K562 (cell line): ENCODE measurements around the gene RPS23. TPM values are rescaled to one million over a fixed set of nuclear protein-coding genes. Genes with fewer than 3 reads are reported as not detected.

Experiments
- ATAC-seq: fragments of 200-7000 bp; cut with Tn5 transposase; 3 replicates; pipeline ENCODE4 v1.9.1; 2020; ENCODE audit warnings: moderate library complexity
- BruUV-seq: library from RNA; stranded (reverse); fragments of 400-500 nt; replicated peaks from 2 replicates; lab custom pipeline; 2021; lab: Mats Ljungman, UMichigan
- CTCF ChIA-PET: fragments of 300-600 bp; formaldehyde crosslinking; extraction: SDS; loops from one replicate; lab custom pipeline; 2021; ENCODE audit warnings: low intra/inter-chr PET ratio; lab: Yijun Ruan, JAX
- POLR2A ChIA-PET: fragments of 300-600, 350-650 bp; sonication (Branson Sonifier 250); formaldehyde crosslinking; extraction: SDS; loops from one replicate; lab custom pipeline; 2021; ENCODE audit warnings: antibody characterized with exemption, inconsistent platforms; lab: Yijun Ruan, JAX
- DNase-seq, 4 experiments: peaks; one replicate each; pipeline versions ENCODE4 v3.0.0 to v3.0.0-alpha.2; 2011 to 2018; ENCODE audit warnings: low spot score in 3 of 4, mixed read lengths in 3 of 4; ENCODE audit errors: extremely low read depth in 1 of 4
- FAIRE-seq: peaks from 2 replicates; lab custom pipeline; 2011; peaks lifted over from hg19 to GRCh38; lab: Jason Lieb, UNC
- H2AFZ ChIP-seq: 2 replicates; pipeline ENCODE4 v1.6.0; 2011; ENCODE audit warnings: low read depth, low read length, control low read depth, inconsistent platforms
- H3K27ac ChIP-seq: fragments of 200-600 bp; 3 replicates; pipeline ENCODE4 v1.8.0; 2011; ENCODE audit warnings: low read depth, mild to moderate bottlenecking, control low read depth, inconsistent platforms, low read length, moderate library complexity, mixed read lengths; ENCODE audit errors: extremely low read depth
- H3K27me3 ChIP-seq, 2 experiments: fragments of 300-600 bp in 1 of 2; 2 replicates in 1 of 2; 3 replicates in 1 of 2; pipeline versions ENCODE4 v1.6.0 to v1.8.0; 2011; ENCODE audit warnings: inconsistent platforms in 2 of 2, low read length in 2 of 2, mild to moderate bottlenecking in 1 of 2, mixed read lengths in 1 of 2, moderate library complexity in 1 of 2; ENCODE audit not compliant: control insufficient read depth in 2 of 2, insufficient read depth in 2 of 2
- H3K36me3 ChIP-seq: fragments of 300-600 bp; 3 replicates; pipeline ENCODE4 v1.8.0; 2011; ENCODE audit warnings: mild to moderate bottlenecking, low read length, inconsistent platforms; ENCODE audit not compliant: control insufficient read depth, insufficient read depth
- H3K4me1 ChIP-seq, 2 experiments: fragments of 200-600 bp in 1 of 2; replicated peaks in 1 of 2; 2 replicates in 1 of 2; 3 replicates in 1 of 2; pipeline versions ENCODE4 v1.5.1 to v1.8.0; 2011; ENCODE audit warnings: inconsistent platforms in 2 of 2, low read length in 2 of 2, mild to moderate bottlenecking in 1 of 2, mixed read lengths in 1 of 2, moderate library complexity in 1 of 2; ENCODE audit not compliant: control insufficient read depth in 2 of 2, insufficient read depth in 2 of 2
- H3K4me2 ChIP-seq: 2 replicates; pipeline ENCODE4 v1.6.1; 2011; ENCODE audit warnings: low read length, control low read depth, inconsistent platforms, mixed read lengths; ENCODE audit not compliant: insufficient read depth
- H3K4me3 ChIP-seq: fragments of 200-600 bp; sonication (generic), shearing (Covaris generic); 2 replicates; pipeline ENCODE4 v1.5.1; 2016; ENCODE audit warnings: control low read depth, inconsistent platforms
- H3K79me2 ChIP-seq: fragments of 200-600 bp; 3 replicates; pipeline ENCODE4 v1.8.0; 2011; ENCODE audit warnings: low read length, inconsistent platforms; ENCODE audit not compliant: control insufficient read depth, insufficient read depth
- H3K9ac ChIP-seq, 2 experiments: 2 replicates each; pipeline versions ENCODE4 v1.6.0 to v1.6.1; 2011; ENCODE audit warnings: low read depth in 2 of 2, low read length in 2 of 2, control low read depth in 1 of 2, inconsistent platforms in 1 of 2, mild to moderate bottlenecking in 1 of 2, mixed read lengths in 1 of 2; ENCODE audit not compliant: insufficient read depth in 1 of 2
- H3K9me1 ChIP-seq: one replicate; pipeline ENCODE4 v1.6.0; 2011; ENCODE audit warnings: inconsistent platforms, mild to moderate bottlenecking, low read length, moderate library complexity; ENCODE audit not compliant: control insufficient read depth, insufficient read depth
- H3K9me3 ChIP-seq: replicated peaks from 2 replicates; pipeline ENCODE4 v1.5.1; 2011; ENCODE audit warnings: low read depth, low read length, inconsistent platforms; ENCODE audit not compliant: control insufficient read depth, insufficient read depth
- H4K20me1 ChIP-seq: replicated peaks from 2 replicates; pipeline ENCODE4 v1.6.1; 2011; ENCODE audit warnings: low read length, inconsistent platforms, mixed read lengths; ENCODE audit not compliant: control insufficient read depth, insufficient read depth
- ARNT ChIP-seq, 2 experiments: fragments of 450-650 bp; IDR thresholded peaks; 2 replicates each; pipeline ENCODE4 v1.6.1; 2016; ENCODE audit warnings: mild to moderate bottlenecking in 1 of 2
- HDAC3 ChIP-seq: fragments of 450-650 bp; IDR thresholded peaks from 2 replicates; pipeline ENCODE4 v1.6.1; 2018; ENCODE audit warnings: borderline replicate concordance, mild to moderate bottlenecking, moderate library complexity; ENCODE audit not compliant: partially characterized antibody
- MYNN ChIP-seq, 2 experiments: sonication (generic); formaldehyde crosslinking in 1 of 2; IDR thresholded peaks; 2 replicates each; pipeline versions ENCODE4 v1.5.0 to v1.6.1; 2016 to 2020; ENCODE audit warnings: antibody characterized with exemption in 1 of 2, missing genetic modification reagents in 1 of 2
- POLR2AphosphoS2 ChIP-seq: IDR thresholded peaks from 2 replicates; pipeline ENCODE4 v1.6.1; 2012; ENCODE audit warnings: low read length, improper control_type of control experiment
- ZKSCAN1 ChIP-seq: fragments of 150-350 bp; IDR thresholded peaks from 2 replicates; pipeline ENCODE4 v1.6.1; 2016; ENCODE audit warnings: low read depth, low read length
- WGBS: fragments of 100-300 bp; shearing (Covaris generic); methylation state at CpG from one replicate; pipeline ENCODE4 v1.1.6; 2016; ENCODE audit warnings: low coverage, mixed read lengths; ENCODE audit not compliant: insufficient coverage; ENCODE audit errors: missing lambda C conversion rate; 5-methylcytosine and 5-hydroxymethylcytosine counted together
- in situ Hi-C: fragments of 300-500 bp; cut with MboI; formaldehyde crosslinking; loops from 4 replicates; pipeline ENCODE4 v1.15.0; 2018; ENCODE audit warnings: inconsistent platforms, mixed read lengths
- intact Hi-C: fragments of 100-400 bp; cut with micrococcal nuclease; formaldehyde crosslinking; loops from 2 replicates; pipeline ENCODE4 v1.14.2; 2022
- polyA plus RNA-seq, 8 experiments: library from polyadenylated mRNA; depleted of rRNA in 4 of 8; stranded (reverse) in 5 of 8; unstranded in 3 of 8; fragments of >200 nt; fragmentation: Nextera tagmentation in 2 of 8; fragmentation: Illumina TruSeq in 1 of 8; extraction: Ambion mirVana in 2 of 8; extraction: Trizol in 1 of 8; gene quantifications; 2 replicates each; pipeline versions ENCODE4 v1.2.1 to v1.2.3, GENCODE V29; 2011 to 2014; ENCODE audit warnings: inconsistent platforms in 1 of 8, missing spikeins in 1 of 8
- total RNA-seq, 7 experiments: library from RNA; depleted of rRNA in 6 of 7; stranded (reverse); fragments of >200 nt in 6 of 7; fragmentation: Illumina TruSeq in 2 of 7; extraction: Trizol in 2 of 7; gene quantifications; 2 replicates each; pipeline versions ENCODE4 v1.2.1 to v1.2.3, GENCODE V29; 2011 to 2021; ENCODE audit warnings: low replicate concordance in 1 of 7
- TF ChIP-seq, protein P1 (sequence below): fragments of 450-650 bp; IDR thresholded peaks from one replicate; pipeline ENCODE4 v1.6.1; 2018; ENCODE audit warnings: mild to moderate bottlenecking, moderate library complexity; ENCODE audit not compliant: partially characterized antibody
- TF ChIP-seq, protein P2 (sequence below): sonication (generic); formaldehyde crosslinking; IDR thresholded peaks from 2 replicates; pipeline ENCODE4 v1.8.0; 2022; ENCODE audit warnings: missing genetic modification reagents, mild to moderate bottlenecking, borderline replicate concordance
- TF ChIP-seq, protein P3 (sequence below): fragments of 250-450 bp; sonication (Bioruptor Pico); IDR thresholded peaks from 2 replicates; pipeline ENCODE4 v1.4.0; 2020; ENCODE audit warnings: mild to moderate bottlenecking, moderate library complexity
- TF ChIP-seq, protein P4 (sequence below): fragments of 250-450 bp; sonication (Bioruptor Pico); IDR thresholded peaks from 2 replicates; pipeline ENCODE4 v1.8.0; 2021; ENCODE audit warnings: borderline replicate concordance, mild to moderate bottlenecking, moderate library complexity; ENCODE audit not compliant: poor library complexity, severe bottlenecking
- TF ChIP-seq, protein P5 (sequence below): fragments of 450-650 bp; IDR thresholded peaks from 2 replicates; pipeline ENCODE4 v1.6.1; 2016; ENCODE audit warnings: missing biosample characterization, missing genetic modification characterization

RPS23 gene
- total and polyA plus RNA-seq, 9 of the 15 experiments (the other 6 are each of a cell fraction or from before 2014, with no cell fraction given): 3,252 to 10,689 (median 6,302) TPM

DNA sequence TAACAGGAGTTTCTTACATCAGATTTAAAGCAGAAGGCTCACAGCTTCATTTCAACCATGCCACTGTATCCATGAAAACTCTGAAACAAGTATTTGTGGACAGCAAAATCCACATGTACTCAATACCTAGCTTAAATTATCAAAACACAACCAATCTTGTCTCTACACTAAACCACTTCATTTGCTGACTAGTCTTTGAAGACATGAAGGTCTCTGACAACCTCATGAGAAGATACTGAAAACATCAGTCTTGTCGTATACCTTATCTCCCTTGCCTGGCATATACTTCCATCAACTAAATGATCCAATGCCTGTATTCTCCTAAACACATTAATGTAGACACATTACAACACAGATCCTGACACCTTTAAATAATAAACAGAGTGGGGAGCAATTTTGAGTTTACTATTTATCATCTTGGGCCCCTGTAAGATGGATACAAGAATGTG is 2.9 kb downstream of the RPS23 start (continued):
- TF ChIP-seq, protein P1, sequence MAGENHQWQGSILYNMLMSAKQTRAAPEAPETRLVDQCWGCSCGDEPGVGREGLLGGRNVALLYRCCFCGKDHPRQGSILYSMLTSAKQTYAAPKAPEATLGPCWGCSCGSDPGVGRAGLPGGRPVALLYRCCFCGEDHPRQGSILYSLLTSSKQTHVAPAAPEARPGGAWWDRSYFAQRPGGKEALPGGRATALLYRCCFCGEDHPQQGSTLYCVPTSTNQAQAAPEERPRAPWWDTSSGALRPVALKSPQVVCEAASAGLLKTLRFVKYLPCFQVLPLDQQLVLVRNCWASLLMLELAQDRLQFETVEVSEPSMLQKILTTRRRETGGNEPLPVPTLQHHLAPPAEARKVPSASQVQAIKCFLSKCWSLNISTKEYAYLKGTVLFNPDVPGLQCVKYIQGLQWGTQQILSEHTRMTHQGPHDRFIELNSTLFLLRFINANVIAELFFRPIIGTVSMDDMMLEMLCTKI: no peak
- TF ChIP-seq, protein P2, sequence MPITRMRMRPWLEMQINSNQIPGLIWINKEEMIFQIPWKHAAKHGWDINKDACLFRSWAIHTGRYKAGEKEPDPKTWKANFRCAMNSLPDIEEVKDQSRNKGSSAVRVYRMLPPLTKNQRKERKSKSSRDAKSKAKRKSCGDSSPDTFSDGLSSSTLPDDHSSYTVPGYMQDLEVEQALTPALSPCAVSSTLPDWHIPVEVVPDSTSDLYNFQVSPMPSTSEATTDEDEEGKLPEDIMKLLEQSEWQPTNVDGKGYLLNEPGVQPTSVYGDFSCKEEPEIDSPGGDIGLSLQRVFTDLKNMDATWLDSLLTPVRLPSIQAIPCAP: no peak
- TF ChIP-seq HDAC3 (no peak), ZKSCAN1 (no peak)

DNA sequence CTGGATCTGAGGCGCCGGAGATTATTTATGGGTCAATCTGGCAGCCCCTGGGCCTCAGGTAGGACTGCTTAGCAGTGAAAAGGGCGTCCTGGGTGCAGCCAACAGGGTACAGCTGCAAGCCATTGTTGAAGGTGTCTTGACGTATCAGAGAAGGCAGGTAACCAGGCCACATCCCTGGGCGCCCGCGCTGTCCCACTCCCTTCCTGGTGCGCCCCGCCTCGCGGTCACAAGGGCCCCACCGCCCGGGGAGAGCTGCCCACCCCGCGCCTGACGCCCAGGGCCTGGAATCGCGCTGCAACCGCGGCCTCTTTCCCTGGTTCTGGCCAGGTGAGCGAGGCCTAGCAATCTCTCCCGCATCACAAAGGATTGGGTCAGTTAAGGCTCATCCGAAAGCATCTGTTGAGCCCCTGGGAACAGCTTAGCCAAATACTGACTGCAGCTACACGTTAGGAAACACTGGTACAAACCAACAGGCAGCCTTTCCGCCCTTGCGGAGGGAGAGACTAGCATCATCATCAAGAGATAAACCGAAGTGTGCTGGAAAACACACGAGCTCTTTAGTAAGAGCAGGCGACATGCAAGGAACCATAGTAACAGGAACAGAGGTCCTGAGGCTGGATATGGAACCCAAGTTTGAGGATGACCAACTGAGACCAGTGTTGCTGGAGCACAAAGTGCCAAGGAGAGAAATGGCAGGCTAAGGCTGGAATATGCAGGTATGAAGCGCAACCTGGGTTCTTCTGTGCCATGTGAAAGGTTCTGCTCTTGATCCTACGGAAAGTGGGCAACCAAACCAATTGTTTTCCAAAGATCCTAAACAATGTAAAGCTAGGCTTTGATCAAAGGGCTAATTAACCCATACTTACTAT is 3.6 kb downstream of the RPS23 start:
- 82% methylated on average over 17 of the region's 31 CpGs for WGBS
- POLR2A ChIA-PET: interaction anchor here (0.7 to 1.7 kb wide), 5 partner anchors 10 to 848 kb away, joined by 3 to 7 read pairs (median 5); no protein-coding TSS in a partner anchor
- no peak overlapping the region for H3K4me2 ChIP-seq
- peak; percentile 28 for TF ChIP-seq POLR2AphosphoS2
- TF ChIP-seq ARNT (IDR thresholded peaks at IDR 0.05): no peak
- TF ChIP-seq, protein P3, sequence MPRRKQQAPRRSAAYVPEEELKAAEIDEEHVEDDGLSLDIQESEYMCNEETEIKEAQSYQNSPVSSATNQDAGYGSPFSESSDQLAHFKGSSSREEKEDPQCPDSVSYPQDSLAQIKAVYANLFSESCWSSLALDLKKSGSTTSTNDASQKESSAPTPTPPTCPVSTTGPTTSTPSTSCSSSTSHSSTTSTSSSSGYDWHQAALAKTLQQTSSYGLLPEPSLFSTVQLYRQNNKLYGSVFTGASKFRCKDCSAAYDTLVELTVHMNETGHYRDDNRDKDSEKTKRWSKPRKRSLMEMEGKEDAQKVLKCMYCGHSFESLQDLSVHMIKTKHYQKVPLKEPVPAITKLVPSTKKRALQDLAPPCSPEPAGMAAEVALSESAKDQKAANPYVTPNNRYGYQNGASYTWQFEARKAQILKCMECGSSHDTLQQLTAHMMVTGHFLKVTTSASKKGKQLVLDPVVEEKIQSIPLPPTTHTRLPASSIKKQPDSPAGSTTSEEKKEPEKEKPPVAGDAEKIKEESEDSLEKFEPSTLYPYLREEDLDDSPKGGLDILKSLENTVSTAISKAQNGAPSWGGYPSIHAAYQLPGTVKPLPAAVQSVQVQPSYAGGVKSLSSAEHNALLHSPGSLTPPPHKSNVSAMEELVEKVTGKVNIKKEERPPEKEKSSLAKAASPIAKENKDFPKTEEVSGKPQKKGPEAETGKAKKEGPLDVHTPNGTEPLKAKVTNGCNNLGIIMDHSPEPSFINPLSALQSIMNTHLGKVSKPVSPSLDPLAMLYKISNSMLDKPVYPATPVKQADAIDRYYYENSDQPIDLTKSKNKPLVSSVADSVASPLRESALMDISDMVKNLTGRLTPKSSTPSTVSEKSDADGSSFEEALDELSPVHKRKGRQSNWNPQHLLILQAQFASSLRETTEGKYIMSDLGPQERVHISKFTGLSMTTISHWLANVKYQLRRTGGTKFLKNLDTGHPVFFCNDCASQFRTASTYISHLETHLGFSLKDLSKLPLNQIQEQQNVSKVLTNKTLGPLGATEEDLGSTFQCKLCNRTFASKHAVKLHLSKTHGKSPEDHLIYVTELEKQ: no peak
- TF ChIP-seq, protein P4, sequence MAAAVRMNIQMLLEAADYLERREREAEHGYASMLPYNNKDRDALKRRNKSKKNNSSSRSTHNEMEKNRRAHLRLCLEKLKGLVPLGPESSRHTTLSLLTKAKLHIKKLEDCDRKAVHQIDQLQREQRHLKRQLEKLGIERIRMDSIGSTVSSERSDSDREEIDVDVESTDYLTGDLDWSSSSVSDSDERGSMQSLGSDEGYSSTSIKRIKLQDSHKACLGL (CRISPR knock-in tag): no peak
- TF ChIP-seq MYNN (IDR thresholded peaks at IDR 0.05): peak; percentile 36; the same call in 1 of the 2 replicates
- TF ChIP-seq MYNN (CRISPR knock-in tag; IDR thresholded peaks at IDR 0.05): no peak
- TF ChIP-seq, protein P5, sequence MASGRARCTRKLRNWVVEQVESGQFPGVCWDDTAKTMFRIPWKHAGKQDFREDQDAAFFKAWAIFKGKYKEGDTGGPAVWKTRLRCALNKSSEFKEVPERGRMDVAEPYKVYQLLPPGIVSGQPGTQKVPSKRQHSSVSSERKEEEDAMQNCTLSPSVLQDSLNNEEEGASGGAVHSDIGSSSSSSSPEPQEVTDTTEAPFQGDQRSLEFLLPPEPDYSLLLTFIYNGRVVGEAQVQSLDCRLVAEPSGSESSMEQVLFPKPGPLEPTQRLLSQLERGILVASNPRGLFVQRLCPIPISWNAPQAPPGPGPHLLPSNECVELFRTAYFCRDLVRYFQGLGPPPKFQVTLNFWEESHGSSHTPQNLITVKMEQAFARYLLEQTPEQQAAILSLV (tag): no peak

More for the DNA sequence above, 3.6 kb downstream of the RPS23 start:
- peak; percentile 35 to 47 (median 44) for DNase-seq
- H3K9me1 ChIP-seq: no peaks in the 10 kb centered on the region
- H3K9me3 ChIP-seq: no peaks in the 10 kb centered on the region
- H3K36me3 ChIP-seq: peaks cover 34% of the 10 kb centered on the region
- no peaks in the 10 kb centered on the region for H3K27me3 ChIP-seq
- peak overlapping the region; percentile 10; the same call in 1 of the 3 replicates for H3K27ac ChIP-seq
- peaks cover 43% of the 10 kb centered on the region for H3K79me2 ChIP-seq
- FAIRE-seq: no peak
- intact Hi-C loops (no loop called here), in situ Hi-C loops (no loop called here)
- no peaks in the 10 kb centered on the region; the same call in 1 of the 2 replicates for H4K20me1 ChIP-seq
- peak overlapping the region; percentile 6 to 48; a peak in 1 of 4 replicates for H3K9ac ChIP-seq
- no peak overlapping the region for H3K4me3 ChIP-seq
- peaks cover 15 to 18% of the 10 kb centered on the region in 2 experiments; a peak in 4 of 5 replicates for H3K4me1 ChIP-seq
- no peak overlapping the region for H2AFZ ChIP-seq
- CTCF ChIA-PET: no interaction called here
- ATAC-seq: peak; percentile 43
- no TSS peak for BruUV-seq
